K562 (cell line): ENCODE measurements around the gene TRIM68. TPM values are rescaled to one million over a fixed set of nuclear protein-coding genes. Genes with fewer than 3 reads are reported as not detected.

ENCODE experiments used
- ATAC-seq: fragments of 200-7000 bp; cut with Tn5 transposase; 3 replicates; pipeline ENCODE4 v1.9.1; 2020; ENCODE audit warnings: moderate library complexity
- BruUV-seq: library from RNA; stranded (reverse); fragments of 400-500 nt; replicated peaks from 2 replicates; lab custom pipeline; 2021; lab: Mats Ljungman, UMichigan
- CTCF ChIA-PET: fragments of 300-600 bp; formaldehyde crosslinking; extraction: SDS; loops from one replicate; lab custom pipeline; 2021; ENCODE audit warnings: low intra/inter-chr PET ratio; lab: Yijun Ruan, JAX
- POLR2A ChIA-PET: fragments of 300-600, 350-650 bp; sonication (Branson Sonifier 250); formaldehyde crosslinking; extraction: SDS; loops from one replicate; lab custom pipeline; 2021; ENCODE audit warnings: antibody characterized with exemption, inconsistent platforms; lab: Yijun Ruan, JAX
- DNase-seq, 4 experiments: peaks; one replicate each; pipeline versions ENCODE4 v3.0.0 to v3.0.0-alpha.2; 2011 to 2018; ENCODE audit warnings: low spot score in 3 of 4, mixed read lengths in 3 of 4; ENCODE audit errors: extremely low read depth in 1 of 4
- FAIRE-seq: peaks from 2 replicates; lab custom pipeline; 2011; peaks lifted over from hg19 to GRCh38; lab: Jason Lieb, UNC
- H2AFZ ChIP-seq: 2 replicates; pipeline ENCODE4 v1.6.0; 2011; ENCODE audit warnings: low read depth, low read length, control low read depth, inconsistent platforms
- H3K27ac ChIP-seq: fragments of 200-600 bp; 3 replicates; pipeline ENCODE4 v1.8.0; 2011; ENCODE audit warnings: low read depth, mild to moderate bottlenecking, control low read depth, inconsistent platforms, low read length, moderate library complexity, mixed read lengths; ENCODE audit errors: extremely low read depth
- H3K27me3 ChIP-seq, 2 experiments: fragments of 300-600 bp in 1 of 2; 2 replicates in 1 of 2; 3 replicates in 1 of 2; pipeline versions ENCODE4 v1.6.0 to v1.8.0; 2011; ENCODE audit warnings: inconsistent platforms in 2 of 2, low read length in 2 of 2, mild to moderate bottlenecking in 1 of 2, mixed read lengths in 1 of 2, moderate library complexity in 1 of 2; ENCODE audit not compliant: control insufficient read depth in 2 of 2, insufficient read depth in 2 of 2
- H3K36me3 ChIP-seq: fragments of 300-600 bp; 3 replicates; pipeline ENCODE4 v1.8.0; 2011; ENCODE audit warnings: mild to moderate bottlenecking, low read length, inconsistent platforms; ENCODE audit not compliant: control insufficient read depth, insufficient read depth
- H3K4me1 ChIP-seq, 2 experiments: fragments of 200-600 bp in 1 of 2; replicated peaks in 1 of 2; 2 replicates in 1 of 2; 3 replicates in 1 of 2; pipeline versions ENCODE4 v1.5.1 to v1.8.0; 2011; ENCODE audit warnings: inconsistent platforms in 2 of 2, low read length in 2 of 2, mild to moderate bottlenecking in 1 of 2, mixed read lengths in 1 of 2, moderate library complexity in 1 of 2; ENCODE audit not compliant: control insufficient read depth in 2 of 2, insufficient read depth in 2 of 2
- H3K4me2 ChIP-seq: 2 replicates; pipeline ENCODE4 v1.6.1; 2011; ENCODE audit warnings: low read length, control low read depth, inconsistent platforms, mixed read lengths; ENCODE audit not compliant: insufficient read depth
- H3K4me3 ChIP-seq: fragments of 200-600 bp; sonication (generic), shearing (Covaris generic); 2 replicates; pipeline ENCODE4 v1.5.1; 2016; ENCODE audit warnings: control low read depth, inconsistent platforms
- H3K79me2 ChIP-seq: fragments of 200-600 bp; 3 replicates; pipeline ENCODE4 v1.8.0; 2011; ENCODE audit warnings: low read length, inconsistent platforms; ENCODE audit not compliant: control insufficient read depth, insufficient read depth
- H3K9ac ChIP-seq, 2 experiments: 2 replicates each; pipeline versions ENCODE4 v1.6.0 to v1.6.1; 2011; ENCODE audit warnings: low read depth in 2 of 2, low read length in 2 of 2, control low read depth in 1 of 2, inconsistent platforms in 1 of 2, mild to moderate bottlenecking in 1 of 2, mixed read lengths in 1 of 2; ENCODE audit not compliant: insufficient read depth in 1 of 2
- H3K9me1 ChIP-seq: one replicate; pipeline ENCODE4 v1.6.0; 2011; ENCODE audit warnings: inconsistent platforms, mild to moderate bottlenecking, low read length, moderate library complexity; ENCODE audit not compliant: control insufficient read depth, insufficient read depth
- H3K9me3 ChIP-seq: replicated peaks from 2 replicates; pipeline ENCODE4 v1.5.1; 2011; ENCODE audit warnings: low read depth, low read length, inconsistent platforms; ENCODE audit not compliant: control insufficient read depth, insufficient read depth
- H4K20me1 ChIP-seq: replicated peaks from 2 replicates; pipeline ENCODE4 v1.6.1; 2011; ENCODE audit warnings: low read length, inconsistent platforms, mixed read lengths; ENCODE audit not compliant: control insufficient read depth, insufficient read depth
- ATF4 ChIP-seq: fragments of 450-650 bp; formaldehyde crosslinking; IDR thresholded peaks from 2 replicates; pipeline ENCODE4 v1.4.0; 2022; ENCODE audit warnings: mild to moderate bottlenecking, moderate library complexity
- BRF1 ChIP-seq: IDR thresholded peaks from 3 replicates; pipeline ENCODE4 v1.6.1; 2011; ENCODE audit warnings: borderline replicate concordance, mild to moderate bottlenecking; ENCODE audit not compliant: insufficient read length; ENCODE audit errors: extremely low read depth
- ESRRA ChIP-seq: fragments of 450-650 bp; IDR thresholded peaks from 2 replicates; pipeline ENCODE4 v1.6.1; 2014; ENCODE audit warnings: low read depth, mild to moderate bottlenecking, moderate library complexity, borderline replicate concordance
- GMEB1 ChIP-seq: fragments of 250-450 bp; sonication (Bioruptor Pico); IDR thresholded peaks from 2 replicates; pipeline ENCODE4 v1.4.0; 2020; ENCODE audit warnings: mild to moderate bottlenecking
- HDGF ChIP-seq: fragments of 450-650 bp; IDR thresholded peaks from 2 replicates; pipeline ENCODE4 v1.6.1; 2016
- ILK ChIP-seq: fragments of 450-650 bp; IDR thresholded peaks from 2 replicates; pipeline ENCODE4 v1.6.1; 2016; ENCODE audit warnings: missing genetic modification characterization, low read depth, mild to moderate bottlenecking, missing compliant biosample characterization, moderate library complexity, borderline replicate concordance
- POLR3A ChIP-seq: IDR thresholded peaks from 2 replicates; pipeline ENCODE4 v1.6.1; 2011; ENCODE audit warnings: borderline replicate concordance, mild to moderate bottlenecking, moderate library complexity; ENCODE audit not compliant: insufficient read length, insufficient read depth; ENCODE audit errors: extremely low read depth
- RBFOX2 ChIP-seq: fragments of 200-400 bp; formaldehyde crosslinking; IDR thresholded peaks from 2 replicates; pipeline ENCODE4 v1.6.1; 2017; ENCODE audit warnings: low read depth, mild to moderate bottlenecking, low read length, moderate library complexity
- THAP12 ChIP-seq: fragments of 250-450 bp; sonication (Bioruptor Pico); IDR thresholded peaks from 2 replicates; pipeline ENCODE4 v1.9.0; 2021; ENCODE audit warnings: mild to moderate bottlenecking, inconsistent platforms
- ZFP91 ChIP-seq: sonication (generic); formaldehyde crosslinking; IDR thresholded peaks from 2 replicates; pipeline ENCODE4 v1.8.0; 2022; ENCODE audit warnings: mild to moderate bottlenecking, missing genetic modification reagents
- ZNF445 ChIP-seq: fragments of 250-450 bp; sonication (Bioruptor Pico); IDR thresholded peaks from 2 replicates; pipeline ENCODE4 v1.4.0; 2020; ENCODE audit warnings: low read depth, mild to moderate bottlenecking, moderate library complexity
- ZNF583 ChIP-seq: fragments of 250-450 bp; sonication (Bioruptor Pico); IDR thresholded peaks from 2 replicates; pipeline ENCODE4 v1.4.0; 2020
- WGBS: fragments of 100-300 bp; shearing (Covaris generic); methylation state at CpG from one replicate; pipeline ENCODE4 v1.1.6; 2016; ENCODE audit warnings: low coverage, mixed read lengths; ENCODE audit not compliant: insufficient coverage; ENCODE audit errors: missing lambda C conversion rate; 5-methylcytosine and 5-hydroxymethylcytosine counted together
- in situ Hi-C: fragments of 300-500 bp; cut with MboI; formaldehyde crosslinking; loops from 4 replicates; pipeline ENCODE4 v1.15.0; 2018; ENCODE audit warnings: inconsistent platforms, mixed read lengths
- intact Hi-C: fragments of 100-400 bp; cut with micrococcal nuclease; formaldehyde crosslinking; loops from 2 replicates; pipeline ENCODE4 v1.14.2; 2022
- polyA plus RNA-seq, 8 experiments: library from polyadenylated mRNA; depleted of rRNA in 4 of 8; stranded (reverse) in 5 of 8; unstranded in 3 of 8; fragments of >200 nt; fragmentation: Nextera tagmentation in 2 of 8; fragmentation: Illumina TruSeq in 1 of 8; extraction: Ambion mirVana in 2 of 8; extraction: Trizol in 1 of 8; gene quantifications; 2 replicates each; pipeline versions ENCODE4 v1.2.1 to v1.2.3, GENCODE V29; 2011 to 2014; ENCODE audit warnings: inconsistent platforms in 1 of 8, missing spikeins in 1 of 8
- total RNA-seq, 7 experiments: library from RNA; depleted of rRNA in 6 of 7; stranded (reverse); fragments of >200 nt in 6 of 7; fragmentation: Illumina TruSeq in 2 of 7; extraction: Trizol in 2 of 7; gene quantifications; 2 replicates each; pipeline versions ENCODE4 v1.2.1 to v1.2.3, GENCODE V29; 2011 to 2021; ENCODE audit warnings: low replicate concordance in 1 of 7

Gene TRIM68
- total and polyA plus RNA-seq, 9 of the 15 experiments (the other 6 are each of a cell fraction or from before 2014, with no cell fraction given): 5.2 to 10.9 (median 7.9) TPM

- 0% methylated on average over 1 of the region's 3 CpGs for WGBS
- no peak for TF ChIP-seq ZNF583
- no peak for TF ChIP-seq BRF1
- no peak for TF ChIP-seq ILK (tag)
- TF ChIP-seq ZNF445 (CRISPR knock-in tag): no peak
- no peak for TF ChIP-seq POLR3A
- TF ChIP-seq HDGF: no peak
- TF ChIP-seq ESRRA: no peak
- no peak for TF ChIP-seq RBFOX2
- no peak for TF ChIP-seq ZFP91 (CRISPR knock-in tag)
- TF ChIP-seq ATF4: no peak
- TF ChIP-seq GMEB1: no peak
- no peak for TF ChIP-seq THAP12
Measured at GRCh38 chr11:4565371-4565770, 42.7 kb downstream of the TRIM68 start.

More at GRCh38 chr11:4565371-4565770, 42.7 kb downstream of the TRIM68 start:
- no peaks in the 10 kb centered on the region for H3K9me3 ChIP-seq
- in situ Hi-C loops: no loop called here
- H3K27me3 ChIP-seq: peaks cover 9 to 18% of the 10 kb centered on the region in 2 experiments; a peak in 4 of 5 replicates
- POLR2A ChIA-PET: no interaction called here
- no peak overlapping the region for H3K4me3 ChIP-seq
- H3K9ac ChIP-seq: no peak overlapping the region
- no peak overlapping the region for H3K27ac ChIP-seq
- DNase-seq: no peak
- H3K4me1 ChIP-seq: no peaks in the 10 kb centered on the region
- intact Hi-C loops: no loop called here
- H4K20me1 ChIP-seq: no peaks in the 10 kb centered on the region
- ATAC-seq: no peak
- no peak overlapping the region for H2AFZ ChIP-seq
- CTCF ChIA-PET: interaction anchor here (0.6 kb wide), 1 partner anchor 14 kb away, joined by 3 read pairs; no protein-coding TSS in a partner anchor
- no peak overlapping the region for H3K4me2 ChIP-seq
- no peaks in the 10 kb centered on the region for H3K36me3 ChIP-seq
- no TSS peak for BruUV-seq
- H3K79me2 ChIP-seq: no peaks in the 10 kb centered on the region
- FAIRE-seq: no peak
- no peaks in the 10 kb centered on the region for H3K9me1 ChIP-seq
